K562 (cell line): ENCODE results near the gene ANKS4B. TPM values are rescaled to one million over a fixed set of nuclear protein-coding genes. Genes with fewer than 3 reads are reported as not detected.
A peak's percentile ranks its signal among the peaks of the same experiment; 100 is the strongest.

Source experiments
- ATAC-seq: fragments of 200-7000 bp; cut with Tn5 transposase; 3 replicates; pipeline ENCODE4 v1.9.1; 2020; ENCODE audit warnings: moderate library complexity
- BruUV-seq: library from RNA; stranded (reverse); fragments of 400-500 nt; replicated peaks from 2 replicates; lab custom pipeline; 2021; lab: Mats Ljungman, UMichigan
- CTCF ChIA-PET: fragments of 300-600 bp; formaldehyde crosslinking; extraction: SDS; loops from one replicate; lab custom pipeline; 2021; ENCODE audit warnings: low intra/inter-chr PET ratio; lab: Yijun Ruan, JAX
- POLR2A ChIA-PET: fragments of 300-600, 350-650 bp; sonication (Branson Sonifier 250); formaldehyde crosslinking; extraction: SDS; loops from one replicate; lab custom pipeline; 2021; ENCODE audit warnings: antibody characterized with exemption, inconsistent platforms; lab: Yijun Ruan, JAX
- DNase-seq, 4 experiments: peaks; one replicate each; pipeline versions ENCODE4 v3.0.0 to v3.0.0-alpha.2; 2011 to 2018; ENCODE audit warnings: low spot score in 3 of 4, mixed read lengths in 3 of 4; ENCODE audit errors: extremely low read depth in 1 of 4
- FAIRE-seq: peaks from 2 replicates; lab custom pipeline; 2011; peaks lifted over from hg19 to GRCh38; lab: Jason Lieb, UNC
- H2AFZ ChIP-seq: 2 replicates; pipeline ENCODE4 v1.6.0; 2011; ENCODE audit warnings: low read depth, low read length, control low read depth, inconsistent platforms
- H3K27ac ChIP-seq: fragments of 200-600 bp; 3 replicates; pipeline ENCODE4 v1.8.0; 2011; ENCODE audit warnings: low read depth, mild to moderate bottlenecking, control low read depth, inconsistent platforms, low read length, moderate library complexity, mixed read lengths; ENCODE audit errors: extremely low read depth
- H3K27me3 ChIP-seq, 2 experiments: fragments of 300-600 bp in 1 of 2; 2 replicates in 1 of 2; 3 replicates in 1 of 2; pipeline versions ENCODE4 v1.6.0 to v1.8.0; 2011; ENCODE audit warnings: inconsistent platforms in 2 of 2, low read length in 2 of 2, mild to moderate bottlenecking in 1 of 2, mixed read lengths in 1 of 2, moderate library complexity in 1 of 2; ENCODE audit not compliant: control insufficient read depth in 2 of 2, insufficient read depth in 2 of 2
- H3K36me3 ChIP-seq: fragments of 300-600 bp; 3 replicates; pipeline ENCODE4 v1.8.0; 2011; ENCODE audit warnings: mild to moderate bottlenecking, low read length, inconsistent platforms; ENCODE audit not compliant: control insufficient read depth, insufficient read depth
- H3K4me1 ChIP-seq, 2 experiments: fragments of 200-600 bp in 1 of 2; replicated peaks in 1 of 2; 2 replicates in 1 of 2; 3 replicates in 1 of 2; pipeline versions ENCODE4 v1.5.1 to v1.8.0; 2011; ENCODE audit warnings: inconsistent platforms in 2 of 2, low read length in 2 of 2, mild to moderate bottlenecking in 1 of 2, mixed read lengths in 1 of 2, moderate library complexity in 1 of 2; ENCODE audit not compliant: control insufficient read depth in 2 of 2, insufficient read depth in 2 of 2
- H3K4me2 ChIP-seq: 2 replicates; pipeline ENCODE4 v1.6.1; 2011; ENCODE audit warnings: low read length, control low read depth, inconsistent platforms, mixed read lengths; ENCODE audit not compliant: insufficient read depth
- H3K4me3 ChIP-seq: fragments of 200-600 bp; sonication (generic), shearing (Covaris generic); 2 replicates; pipeline ENCODE4 v1.5.1; 2016; ENCODE audit warnings: control low read depth, inconsistent platforms
- H3K79me2 ChIP-seq: fragments of 200-600 bp; 3 replicates; pipeline ENCODE4 v1.8.0; 2011; ENCODE audit warnings: low read length, inconsistent platforms; ENCODE audit not compliant: control insufficient read depth, insufficient read depth
- H3K9ac ChIP-seq, 2 experiments: 2 replicates each; pipeline versions ENCODE4 v1.6.0 to v1.6.1; 2011; ENCODE audit warnings: low read depth in 2 of 2, low read length in 2 of 2, control low read depth in 1 of 2, inconsistent platforms in 1 of 2, mild to moderate bottlenecking in 1 of 2, mixed read lengths in 1 of 2; ENCODE audit not compliant: insufficient read depth in 1 of 2
- H3K9me1 ChIP-seq: one replicate; pipeline ENCODE4 v1.6.0; 2011; ENCODE audit warnings: inconsistent platforms, mild to moderate bottlenecking, low read length, moderate library complexity; ENCODE audit not compliant: control insufficient read depth, insufficient read depth
- H3K9me3 ChIP-seq: replicated peaks from 2 replicates; pipeline ENCODE4 v1.5.1; 2011; ENCODE audit warnings: low read depth, low read length, inconsistent platforms; ENCODE audit not compliant: control insufficient read depth, insufficient read depth
- H4K20me1 ChIP-seq: replicated peaks from 2 replicates; pipeline ENCODE4 v1.6.1; 2011; ENCODE audit warnings: low read length, inconsistent platforms, mixed read lengths; ENCODE audit not compliant: control insufficient read depth, insufficient read depth
- MTA3 ChIP-seq: fragments of 450-650 bp; formaldehyde crosslinking; IDR thresholded peaks from 2 replicates; pipeline ENCODE4 v1.6.1; 2017; ENCODE audit warnings: mild to moderate bottlenecking, borderline replicate concordance
- PHF20 ChIP-seq: fragments of 450-650 bp; IDR thresholded peaks from 2 replicates; pipeline ENCODE4 v1.6.1; 2018; ENCODE audit not compliant: partially characterized antibody
- ZNF263 ChIP-seq: sonication (generic); formaldehyde crosslinking; IDR thresholded peaks from 2 replicates; pipeline ENCODE4 v1.8.0; 2022; ENCODE audit warnings: mild to moderate bottlenecking, missing genetic modification reagents, borderline replicate concordance
- ZNF316 ChIP-seq: fragments of 450-650 bp; IDR thresholded peaks from 2 replicates; pipeline ENCODE4 v1.6.1; 2016
- WGBS: fragments of 100-300 bp; shearing (Covaris generic); methylation state at CpG from one replicate; pipeline ENCODE4 v1.1.6; 2016; ENCODE audit warnings: low coverage, mixed read lengths; ENCODE audit not compliant: insufficient coverage; ENCODE audit errors: missing lambda C conversion rate; 5-methylcytosine and 5-hydroxymethylcytosine counted together
- in situ Hi-C: fragments of 300-500 bp; cut with MboI; formaldehyde crosslinking; loops from 4 replicates; pipeline ENCODE4 v1.15.0; 2018; ENCODE audit warnings: inconsistent platforms, mixed read lengths
- intact Hi-C: fragments of 100-400 bp; cut with micrococcal nuclease; formaldehyde crosslinking; loops from 2 replicates; pipeline ENCODE4 v1.14.2; 2022
- polyA plus RNA-seq, 8 experiments: library from polyadenylated mRNA; depleted of rRNA in 4 of 8; stranded (reverse) in 5 of 8; unstranded in 3 of 8; fragments of >200 nt; fragmentation: Nextera tagmentation in 2 of 8; fragmentation: Illumina TruSeq in 1 of 8; extraction: Ambion mirVana in 2 of 8; extraction: Trizol in 1 of 8; gene quantifications; 2 replicates each; pipeline versions ENCODE4 v1.2.1 to v1.2.3, GENCODE V29; 2011 to 2014; ENCODE audit warnings: inconsistent platforms in 1 of 8, missing spikeins in 1 of 8
- total RNA-seq, 7 experiments: library from RNA; depleted of rRNA in 6 of 7; stranded (reverse); fragments of >200 nt in 6 of 7; fragmentation: Illumina TruSeq in 2 of 7; extraction: Trizol in 2 of 7; gene quantifications; 2 replicates each; pipeline versions ENCODE4 v1.2.1 to v1.2.3, GENCODE V29; 2011 to 2021; ENCODE audit warnings: low replicate concordance in 1 of 7
- TF ChIP-seq, protein P1 (sequence below): sonication (generic); formaldehyde crosslinking; IDR thresholded peaks from 2 replicates; pipeline ENCODE4 v1.8.0; 2022; ENCODE audit warnings: mild to moderate bottlenecking, missing genetic modification reagents
- TF ChIP-seq, protein P2 (sequence below), 2 experiments: IDR thresholded peaks in 1 of 2; conservative IDR thresholded peaks in 1 of 2; 2 replicates each; pipeline ENCODE4 v1.6.1; 2016; ENCODE audit warnings: low read depth in 2 of 2, mild to moderate bottlenecking in 1 of 2, missing compliant biosample characterization in 1 of 2, missing genetic modification characterization in 1 of 2, moderate library complexity in 1 of 2
- TF ChIP-seq, protein P3 (sequence below): fragments of 450-650 bp; IDR thresholded peaks from 2 replicates; pipeline ENCODE4 v1.6.1; 2016

The ANKS4B gene
- total and polyA plus RNA-seq, 9 of the 15 experiments (the other 6 are each of a cell fraction or from before 2014, with no cell fraction given), result not detected

DNA sequence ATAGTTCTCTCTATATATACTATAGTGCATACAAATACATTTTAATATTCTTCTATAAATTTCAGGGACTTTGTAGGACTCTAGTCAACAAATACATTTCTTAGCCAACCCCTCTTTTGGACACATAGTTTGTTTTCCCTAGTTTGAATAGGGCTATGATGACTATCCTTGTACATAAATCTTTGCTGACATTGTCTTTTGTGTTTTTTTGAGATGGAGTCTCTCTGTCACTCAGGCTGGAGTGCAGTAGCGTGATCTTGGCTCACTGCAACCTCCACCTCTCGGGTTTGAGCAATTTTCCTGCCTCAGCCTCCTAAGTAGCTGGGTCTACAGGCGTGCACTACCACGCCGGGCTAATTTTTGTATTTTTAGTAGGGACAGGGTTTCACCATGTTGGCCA is 3.3 kb downstream of the ANKS4B start:
- ATAC-seq (no peak), FAIRE-seq (no peak), DNase-seq (no peak)
- ChIA-PET POLR2A (interaction anchor here (1.0 kb wide), 1 partner anchor 10 kb away, joined by 3 read pairs; no protein-coding TSS in a partner anchor), CTCF (no interaction called here)
- Histone ChIP-seq H3K4me2 (no peak overlapping the region), H4K20me1 (no peaks in the 10 kb centered on the region), H3K79me2 (no peaks in the 10 kb centered on the region), H3K27ac (no peak overlapping the region), H2AFZ (no peak overlapping the region), H3K9me3 (no peaks in the 10 kb centered on the region), H3K36me3 (no peaks in the 10 kb centered on the region), H3K4me1 (peaks cover 9 to 18% of the 10 kb centered on the region in 2 experiments; a peak in 4 of 5 replicates), H3K27me3 (no peaks in the 10 kb centered on the region; a peak in 2 of 5 replicates), H3K9me1 (no peaks in the 10 kb centered on the region), H3K4me3 (no peak overlapping the region), H3K9ac (no peak overlapping the region)
- no TSS peak for BruUV-seq
- in situ Hi-C loops (no loop called here), intact Hi-C loops (no loop called here)
- TF ChIP-seq MTA3 (no peak), PHF20 (no peak), ZNF316 (peak; percentile 51), ZNF263 (CRISPR knock-in tag) (no peak)
- TF ChIP-seq, protein P1, sequence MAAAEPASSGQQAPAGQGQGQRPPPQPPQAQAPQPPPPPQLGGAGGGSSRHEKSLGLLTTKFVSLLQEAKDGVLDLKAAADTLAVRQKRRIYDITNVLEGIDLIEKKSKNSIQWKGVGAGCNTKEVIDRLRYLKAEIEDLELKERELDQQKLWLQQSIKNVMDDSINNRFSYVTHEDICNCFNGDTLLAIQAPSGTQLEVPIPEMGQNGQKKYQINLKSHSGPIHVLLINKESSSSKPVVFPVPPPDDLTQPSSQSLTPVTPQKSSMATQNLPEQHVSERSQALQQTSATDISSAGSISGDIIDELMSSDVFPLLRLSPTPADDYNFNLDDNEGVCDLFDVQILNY (CRISPR knock-in tag), result no peak
- TF ChIP-seq, protein P2, sequence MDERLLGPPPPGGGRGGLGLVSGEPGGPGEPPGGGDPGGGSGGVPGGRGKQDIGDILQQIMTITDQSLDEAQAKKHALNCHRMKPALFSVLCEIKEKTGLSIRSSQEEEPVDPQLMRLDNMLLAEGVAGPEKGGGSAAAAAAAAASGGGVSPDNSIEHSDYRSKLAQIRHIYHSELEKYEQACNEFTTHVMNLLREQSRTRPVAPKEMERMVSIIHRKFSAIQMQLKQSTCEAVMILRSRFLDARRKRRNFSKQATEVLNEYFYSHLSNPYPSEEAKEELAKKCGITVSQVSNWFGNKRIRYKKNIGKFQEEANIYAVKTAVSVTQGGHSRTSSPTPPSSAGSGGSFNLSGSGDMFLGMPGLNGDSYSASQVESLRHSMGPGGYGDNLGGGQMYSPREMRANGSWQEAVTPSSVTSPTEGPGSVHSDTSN (CRISPR knock-in tag; IDR thresholded peaks at IDR 0.05; ENCODE audit: low read depth), result no peak
- TF ChIP-seq, protein P2 (tag; conservative IDR thresholded peaks at IDR 0.05; ENCODE audit: low read depth), result peak; percentile 39; the same call in 1 of the 2 replicates
- TF ChIP-seq, protein P3, sequence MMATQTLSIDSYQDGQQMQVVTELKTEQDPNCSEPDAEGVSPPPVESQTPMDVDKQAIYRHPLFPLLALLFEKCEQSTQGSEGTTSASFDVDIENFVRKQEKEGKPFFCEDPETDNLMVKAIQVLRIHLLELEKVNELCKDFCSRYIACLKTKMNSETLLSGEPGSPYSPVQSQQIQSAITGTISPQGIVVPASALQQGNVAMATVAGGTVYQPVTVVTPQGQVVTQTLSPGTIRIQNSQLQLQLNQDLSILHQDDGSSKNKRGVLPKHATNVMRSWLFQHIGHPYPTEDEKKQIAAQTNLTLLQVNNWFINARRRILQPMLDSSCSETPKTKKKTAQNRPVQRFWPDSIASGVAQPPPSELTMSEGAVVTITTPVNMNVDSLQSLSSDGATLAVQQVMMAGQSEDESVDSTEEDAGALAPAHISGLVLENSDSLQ, result peak; percentile 35; the same call in 1 of the 2 replicates
- WGBS, result 48% methylated on average over 5 of the region's 5 CpGs
